HEK293T (cell line): ENCODE results near the gene PM20D2.

Source experiments
- BHLHE40 ChIP-seq: fragments of 450-650 bp; IDR thresholded peaks from 2 replicates; pipeline ENCODE4 v1.6.1; 2016; ENCODE audit warnings: mild to moderate bottlenecking, moderate library complexity, borderline replicate concordance
- ELF4 ChIP-seq: fragments of 450-650 bp; IDR thresholded peaks from 2 replicates; pipeline ENCODE4 v1.6.1; 2017; ENCODE audit warnings: antibody characterized with exemption
- FOXA1 ChIP-seq: fragments of 450-650 bp; IDR thresholded peaks from 2 replicates; pipeline ENCODE4 v1.6.1; 2016; ENCODE audit warnings: mild to moderate bottlenecking
- FOXM1 ChIP-seq: fragments of 450-650 bp; IDR thresholded peaks from 2 replicates; pipeline ENCODE4 v1.6.1; 2017; ENCODE audit warnings: mild to moderate bottlenecking, borderline replicate concordance
- L3MBTL2 ChIP-seq: fragments of 450-650 bp; conservative IDR thresholded peaks from 2 replicates; pipeline ENCODE4 v1.6.1; 2016; ENCODE audit warnings: mild to moderate bottlenecking
- LEF1 ChIP-seq: fragments of 450-650 bp; IDR thresholded peaks from 2 replicates; pipeline ENCODE4 v1.6.1; 2017; ENCODE audit warnings: mild to moderate bottlenecking, borderline replicate concordance
- NFRKB ChIP-seq: fragments of 450-650 bp; IDR thresholded peaks from 2 replicates; pipeline ENCODE4 v1.6.1; 2016; ENCODE audit warnings: mild to moderate bottlenecking, moderate library complexity
- SP1 ChIP-seq: fragments of 450-650 bp; IDR thresholded peaks from 2 replicates; pipeline ENCODE4 v1.6.1; 2017
- SUZ12 ChIP-seq: fragments of 450-650 bp; IDR thresholded peaks from 2 replicates; pipeline ENCODE4 v1.6.1; 2016; ENCODE audit warnings: mild to moderate bottlenecking
- ZNF384 ChIP-seq: fragments of 450-650 bp; IDR thresholded peaks from 2 replicates; pipeline ENCODE4 v1.6.1; 2016

DNA sequence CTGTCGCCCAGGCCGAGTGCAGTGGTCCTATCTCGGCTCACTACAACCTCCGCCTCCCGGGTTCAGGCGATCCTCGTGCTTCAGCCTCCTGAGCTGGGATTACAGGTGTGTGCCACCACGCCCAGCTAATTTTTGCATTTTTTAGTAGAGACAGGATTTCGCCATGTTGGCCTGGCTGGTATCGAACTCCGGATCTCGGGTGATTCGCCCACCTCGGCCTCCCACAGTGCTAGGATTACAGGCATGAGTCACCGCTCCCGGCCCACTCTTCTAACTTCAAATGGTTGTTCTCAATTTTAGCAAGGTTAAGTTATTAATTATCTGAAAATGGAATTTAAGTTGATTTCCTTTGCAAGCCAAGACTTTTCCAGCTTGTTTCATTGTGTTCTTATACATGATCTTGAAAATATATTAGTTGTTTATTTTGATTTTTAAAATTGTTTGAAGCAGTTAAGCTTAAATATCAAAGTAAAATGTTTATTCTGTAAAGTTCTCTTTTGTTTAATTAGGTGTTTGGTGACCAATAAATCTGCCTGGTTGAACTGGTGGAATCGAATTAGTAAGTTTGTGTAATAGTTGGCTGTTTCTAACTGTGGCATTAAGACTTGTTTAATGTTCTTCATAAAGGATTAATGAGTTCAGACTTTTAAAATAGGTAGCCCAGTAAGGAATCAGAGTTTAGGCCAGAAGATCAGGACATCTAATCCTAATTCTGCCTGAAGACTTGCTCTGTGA, 2.3 kb downstream of the PM20D2 start:
- TF ChIP-seq LEF1: no peak
- TF ChIP-seq SP1: no peak
- no peak for TF ChIP-seq ELF4
- no peak for TF ChIP-seq FOXA1
- no peak for TF ChIP-seq ZNF384
- TF ChIP-seq BHLHE40: no peak
- TF ChIP-seq SUZ12: no peak
- TF ChIP-seq L3MBTL2: no peak
- no peak for TF ChIP-seq FOXM1
- TF ChIP-seq NFRKB: no peak
